Heart left ventricle (tissue), 16 donors: Measurements from ENCODE around the gene CPNE6. TPM values are rescaled to one million over a fixed set of nuclear protein-coding genes. Genes with fewer than 3 reads are reported as not detected.
A peak's percentile ranks its signal among the peaks of the same experiment; 100 is the strongest.
"Not testable (repeated sequence)": the region's sequence is repeated elsewhere in the genome, so short reads cannot be mapped to it uniquely, and the experiment has no call there.

Experiments
- ATAC-seq, 4 donors: fragments of 200-7000 bp; cut with Tn5 transposase; one replicate each; pipeline ENCODE4 v1.9.1; 2020 to 2022; ENCODE audit warnings: moderate library complexity in 4 of 4, mild to moderate bottlenecking in 3 of 4, moderate number of reproducible peaks in 1 of 4
- DNase-seq, 5 donors: peaks; one replicate each; pipeline ENCODE4 v3.0.0-alpha.2; 2020
- H3K27ac ChIP-seq, 12 donors: fragments of 200-600 bp; sonication (generic) in 4 of 12; one replicate each; pipeline versions ENCODE4 v1.5.0 to v1.8.0; 2016 to 2022; ENCODE audit warnings: mild to moderate bottlenecking in 2 of 12
- H3K27me3 ChIP-seq, 9 donors: fragments of 200-600 bp; sonication (generic) in 2 of 9; one replicate each; pipeline versions ENCODE4 v1.5.1 to v1.8.0; 2016 to 2022; ENCODE audit warnings: mild to moderate bottlenecking in 3 of 9
- H3K36me3 ChIP-seq, 9 donors: fragments of 200-600 bp; sonication (generic) in 2 of 9; one replicate each; pipeline versions ENCODE4 v1.5.0 to v1.8.0; 2018 to 2022; ENCODE audit warnings: mild to moderate bottlenecking in 2 of 9
- H3K4me1 ChIP-seq, 12 donors: fragments of 200-600 bp; sonication (generic) in 4 of 12; one replicate each; pipeline versions ENCODE4 v1.5.0 to v1.8.0; 2016 to 2022; ENCODE audit warnings: mild to moderate bottlenecking in 3 of 12
- H3K4me3 ChIP-seq, 12 donors: fragments of 200-600 bp; sonication (generic) in 4 of 12; one replicate each; pipeline versions ENCODE4 v1.5.0 to v1.8.0; 2017 to 2022; ENCODE audit warnings: mild to moderate bottlenecking in 9 of 12, moderate library complexity in 4 of 12
- H3K9me3 ChIP-seq, 12 donors: fragments of 200-600 bp; sonication (generic) in 4 of 12; one replicate each; pipeline versions ENCODE4 v1.5.0 to v1.8.0; 2016 to 2022; ENCODE audit warnings: mild to moderate bottlenecking in 1 of 12
- CTCF ChIP-seq, 12 donors: fragments of 200-600 bp; sonication (generic) in 4 of 12; IDR thresholded peaks; one replicate each; pipeline versions ENCODE4 v1.5.0 to v1.8.0; 2018 to 2022; ENCODE audit warnings: antibody characterized with exemption in 12 of 12, mild to moderate bottlenecking in 5 of 12
- POLR2A ChIP-seq, 2 donors: fragments of 450-650 bp; IDR thresholded peaks; one replicate each; pipeline ENCODE4 v1.6.1; 2017; ENCODE audit warnings: antibody characterized with exemption in 2 of 2, mild to moderate bottlenecking in 2 of 2, moderate library complexity in 2 of 2
- whole genome bisulfite sequencing, 4 donors: extraction: QIAGEN DNeasy Blood & Tissue Kit in 2 of 4; methylation state at CpG; one replicate each; pipeline versions ENCODE4 v1.1.5 to v1.1.7; 2013 to 2018; 5-methylcytosine and 5-hydroxymethylcytosine counted together
- intact Hi-C, 10 donors: fragments of 100-400 bp; cut with DNase I; formaldehyde crosslinking; loops; one replicate each; pipeline versions ENCODE4 v1.11.1 to v1.14.2; 2022
- polyA plus RNA-seq, 2 donors: library from polyadenylated mRNA; stranded (reverse); fragments of 200-250 nt; gene quantifications; one replicate each; pipeline ENCODE4 v1.2.3, GENCODE V29; 2013
- total RNA-seq, 9 donors: library from RNA; depleted of rRNA in 2 of 9; stranded (reverse); fragments of >200 nt in 2 of 9; fragmentation: NEBNext Ultra II Directional in 3 of 9; extraction: Animal tissue kit (Norgen Biotek cat#: 25700) in 3 of 9; gene quantifications; one replicate each; pipeline versions ENCODE4 v1.1.0 to v1.2.4, GENCODE V29; 2016 to 2023
- donor health status: ischemic (EF 13 %, LVEDD 7.1; RV severe dilation, severe dysfunction).
- donor health status: healthy with polysubstance abuse.
- donor health status: DM: no; HTN: yes; CAD: no.
- donor health status: DM: no; HTN: no; CAD: no.
- donor health status: ischemic (EF 25% LVEDD 6.9; RV normal size, moderate dysfunction).
- donor health status: ischemic (EF 25% LVEDD 5.7; RV mildly dilated, moderate dysfunction).
- donor health status: healthy.
- donor health status: DM: yes; HTN: yes; CAD: no.
- donor health status: ischemic (EF 35%, LVEDD 5.7; RV mildly dilated, moderate dysfunction).
- donor health status: nonischemic (EF 11% LVEDD 7.7; RV severe dilation, severe dysfunction).
- donor health status: DM: yes; HTN: yes; CAD: no.
- donor health status: PGD.
- donor health status: ischemic (EF 29% LVEDD 5.4; RV normal size, mild dysfunction).
- donor health status: nonischemic (EF 23%, LVEDD 6.1; RV moderate dilation, normal function).

Gene CPNE6
- total and polyA plus RNA-seq, 11 donors: 0.23 to 0.52 (median 0.25) TPM; not detected in 8

- TF ChIP-seq CTCF (IDR thresholded peaks at IDR 0.05): no peak
- TF ChIP-seq POLR2A (IDR thresholded peaks at IDR 0.05): no peak
- H3K9me3 ChIP-seq: no peaks in the 10 kb centered on the region
- ATAC-seq (no peak), DNase-seq (no peak)
- H3K27ac ChIP-seq: no peak overlapping the region
- no peaks in the 10 kb centered on the region for H3K36me3 ChIP-seq
- WGBS, 4 donors: 78 to 97% (median 90%) methylated on average over 2 of the region's 2 CpGs
- no peaks in the 10 kb centered on the region for H3K27me3 ChIP-seq
- peaks cover 0 to 13% (median 3%) of the 10 kb centered on the region in 12 donors for H3K4me1 ChIP-seq
- intact Hi-C loops: loop anchor here in 2 of 10 donors (5.0 kb wide), 1 partner anchor 51 kb away; the partner anchor contains the start of gene DHRS4L2 (in 2 of the 2)
- no peak overlapping the region for H3K4me3 ChIP-seq
These were observed 32.7 kb upstream of the CPNE6 start for GRCh38 chr14:24038686-24039085.

GRCh38 chr14:24040692-24041091 is 30.7 kb upstream of the CPNE6 start:
- ATAC-seq (no peak), DNase-seq (no peak)
- no peaks in the 10 kb centered on the region for H3K9me3 ChIP-seq
- H3K27me3 ChIP-seq: no peaks in the 10 kb centered on the region
- peaks cover 0 to 12% (median 3%) of the 10 kb centered on the region in 12 donors for H3K4me1 ChIP-seq
- WGBS, 4 donors: 44 to 58% (median 55%) methylated on average over 2 of the region's 2 CpGs
- H3K36me3 ChIP-seq: no peaks in the 10 kb centered on the region
- intact Hi-C loops: no loop called here
- H3K27ac ChIP-seq: no peak overlapping the region
- no peak for TF ChIP-seq POLR2A (IDR thresholded peaks at IDR 0.05)
- H3K4me3 ChIP-seq: no peak overlapping the region

- Histone ChIP-seq H3K4me1 (no peaks in the 10 kb centered on the region), H3K27ac (no peak overlapping the region), H3K27me3 (no peaks in the 10 kb centered on the region), H3K9me3 (no peaks in the 10 kb centered on the region), H3K36me3 (no peaks in the 10 kb centered on the region), H3K4me3 (no peak overlapping the region)
- ATAC-seq (peak in 1 of 4 donors; percentile 39), DNase-seq (no peak)
- TF ChIP-seq CTCF (IDR thresholded peaks at IDR 0.05): no peak
- TF ChIP-seq POLR2A (IDR thresholded peaks at IDR 0.05): no peak
- 41 to 43% (median 42%) methylated on average over 5 of the region's 5 CpGs for WGBS, 4 donors
- intact Hi-C loops: no loop called here
These were observed 28.6 kb upstream of the CPNE6 start for GRCh38 chr14:24042746-24043145.

- H3K27ac ChIP-seq, intact Hi-C loops, H3K4me3 ChIP-seq, ATAC-seq, H3K36me3 ChIP-seq, H3K9me3 ChIP-seq, DNase-seq, H3K27me3 ChIP-seq: not testable (repeated sequence)
- peaks cover 0 to 18% (median 9%) of the 10 kb centered on the region in 12 donors for H3K4me1 ChIP-seq
- WGBS, 4 donors: 74 to 83% (median 81%) methylated on average over 2 of the region's 2 CpGs
These were observed 22.4 kb upstream of the CPNE6 start for GRCh38 chr14:24049002-24049401.

GRCh38 chr14:24050753-24051152 is 20.6 kb upstream of the CPNE6 start:
- ATAC-seq, H3K27me3 ChIP-seq, H3K9me3 ChIP-seq, H3K36me3 ChIP-seq, H3K4me3 ChIP-seq, intact Hi-C loops, H3K27ac ChIP-seq, DNase-seq: not testable (repeated sequence)
- 73 to 83% (median 80%) methylated on average over 8 of the region's 8 CpGs for WGBS, 4 donors
- H3K4me1 ChIP-seq: peaks cover 0 to 18% (median 9%) of the 10 kb centered on the region in 12 donors
